Stimulated activated CD4-positive, alpha-beta T cell treated with anti-CD3 and anti-CD28 coated beads, Interleukin-1b, Interleukin-23, amount 100 ng/mL, for 48 hours (primary cell): ENCODE measurements around the gene PRR20G.

Experiments
- DNase-seq: peaks from one replicate; pipeline ENCODE4 v3.0.0-alpha.2; 2020

The PRR20G gene

GRCh38 chr3:127262533-127262932 is 25.3 kb downstream of the PRR20G start:
- no peak for DNase-seq

DNA sequence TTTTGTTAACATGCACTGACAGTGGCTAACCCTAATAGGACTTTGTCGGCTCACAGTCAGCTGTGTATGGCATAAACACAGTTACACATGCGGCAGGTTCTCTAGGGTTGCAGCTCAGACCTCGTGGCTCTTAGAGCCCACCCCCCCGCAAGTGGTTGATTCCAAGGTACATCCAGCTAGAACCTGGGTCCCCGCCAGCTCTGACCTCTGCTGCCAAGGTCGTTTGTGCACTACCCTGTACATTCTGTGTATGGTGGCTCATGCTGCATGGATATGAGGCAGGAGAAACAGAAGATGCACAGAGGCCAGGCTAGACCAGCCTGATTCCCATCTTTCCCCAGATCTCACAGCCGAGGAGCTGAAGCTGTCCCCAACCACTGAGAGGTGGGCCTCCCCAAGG is 25.9 kb downstream of the PRR20G start:
- DNase-seq = no peak

DNA sequence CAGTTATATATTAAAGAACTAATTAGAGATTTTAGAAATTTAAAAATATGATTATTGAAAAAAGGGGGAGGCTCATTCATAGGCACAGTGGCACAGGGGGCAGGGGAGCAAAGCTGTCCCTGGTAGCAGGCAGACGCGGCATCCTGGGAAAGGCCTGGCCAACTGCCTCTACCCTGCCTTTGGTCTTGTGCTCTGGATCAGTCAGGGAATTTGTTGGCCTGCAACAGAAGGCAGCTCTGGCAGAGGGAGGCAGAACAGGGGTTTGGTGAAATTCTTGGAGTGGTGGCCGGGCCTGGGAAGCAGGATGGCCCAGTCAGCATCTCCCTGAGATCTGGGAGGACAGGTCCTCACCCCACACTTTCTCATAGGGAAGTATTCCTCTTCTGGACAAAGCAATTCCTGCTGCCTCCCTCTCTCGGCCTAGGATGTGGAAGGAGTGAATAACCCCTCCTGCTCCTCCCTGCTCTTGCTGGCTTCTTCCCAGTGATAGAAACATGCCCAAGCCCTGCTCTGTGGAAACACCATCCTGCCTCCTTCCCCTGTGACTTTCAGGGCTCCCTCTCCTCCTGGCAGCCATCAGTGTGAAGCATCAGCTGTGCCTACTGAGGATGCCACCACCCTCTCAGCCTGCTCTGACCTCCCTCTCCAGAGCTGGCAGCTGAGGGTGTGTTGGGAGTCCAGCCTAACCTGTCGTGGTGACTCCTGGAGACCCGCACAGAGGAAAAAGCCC is 26.9 kb downstream of the PRR20G start:
- no peak for DNase-seq

- DNase-seq = no peak
These were observed 27.4 kb downstream of the PRR20G start for GRCh38 chr3:127260416-127260815.

- DNase-seq = no peak
These were observed 28.0 kb downstream of the PRR20G start for GRCh38 chr3:127259882-127260281.

GRCh38 chr3:127258733-127259132 is 29.1 kb downstream of the PRR20G start:
- no peak for DNase-seq

DNA sequence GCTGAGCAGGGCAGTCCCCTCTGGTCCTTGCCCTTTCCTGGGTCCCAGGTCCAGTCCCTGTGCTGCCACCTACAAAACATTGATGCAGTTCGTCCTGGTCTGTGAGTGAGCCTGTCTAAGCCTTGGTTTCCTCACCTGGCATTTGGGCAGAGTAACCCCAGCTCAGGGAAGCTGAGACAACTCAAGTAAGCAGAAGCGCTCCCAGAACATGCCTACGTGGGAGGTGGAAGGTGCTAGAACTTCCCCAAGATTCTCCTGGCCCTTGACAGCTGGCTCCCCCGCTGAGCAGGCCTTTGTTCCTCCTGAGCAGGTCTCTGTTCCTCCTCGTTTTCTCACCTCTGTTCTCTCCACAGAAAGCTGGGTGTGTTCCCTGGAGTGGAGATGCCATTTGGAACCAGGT is 30.5 kb downstream of the PRR20G start:
- DNase-seq = no peak

DNA sequence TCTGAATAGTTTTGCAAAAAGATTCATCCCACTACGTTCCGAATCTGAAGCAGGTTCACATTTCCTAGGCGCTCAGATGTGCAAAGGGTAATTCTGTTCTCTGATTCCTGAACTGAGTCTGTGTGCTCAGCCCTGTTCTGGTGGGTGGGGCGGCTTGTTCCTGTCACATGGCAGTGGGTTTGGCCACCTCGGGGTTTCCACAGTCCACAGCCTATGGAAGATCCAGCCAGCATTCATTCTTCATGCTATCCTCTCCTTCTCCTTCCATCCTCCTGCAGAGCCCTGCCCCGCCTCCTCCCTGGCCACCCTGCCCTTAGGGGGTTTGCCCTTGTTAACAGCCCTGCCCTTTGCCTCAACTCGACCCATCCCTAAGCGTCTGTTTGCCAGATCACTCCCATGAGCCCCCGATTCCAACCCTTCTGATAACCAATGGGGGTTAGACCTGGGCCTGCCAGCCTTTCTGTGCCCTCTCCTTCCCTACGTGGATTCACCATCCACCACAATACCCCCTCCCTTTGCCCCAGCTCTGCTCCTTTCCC is 31.0 kb downstream of the PRR20G start:
- DNase-seq = no peak

DNA sequence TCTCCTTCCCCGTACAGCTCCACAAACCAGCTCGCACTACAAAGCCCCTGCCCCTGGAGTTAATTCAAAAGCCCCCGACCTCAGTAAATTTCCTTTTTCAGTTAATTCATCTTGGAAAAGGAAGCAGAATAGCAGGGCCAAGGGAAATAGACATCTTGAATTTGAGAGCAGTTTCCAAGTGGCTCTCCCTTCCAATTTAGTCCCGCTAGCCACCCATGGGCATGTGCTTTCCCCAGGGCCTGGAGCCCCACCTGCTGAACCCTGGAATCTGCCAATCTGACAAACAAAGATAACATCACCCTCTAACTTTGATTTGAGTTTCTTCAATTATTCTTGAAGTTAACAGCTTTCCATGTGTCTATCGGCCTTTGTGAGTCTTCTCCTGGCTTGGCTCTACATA is 31.7 kb downstream of the PRR20G start:
- DNase-seq = no peak

GRCh38 chr3:127255516-127255915 is 32.3 kb downstream of the PRR20G start:
- no peak for DNase-seq

GRCh38 chr3:127254730-127255129 is 33.1 kb downstream of the PRR20G start:
- no peak for DNase-seq

GRCh38 chr3:127254033-127254644 is 33.7 kb downstream of the PRR20G start:
- no peak for DNase-seq

GRCh38 chr3:127253491-127253890 is 34.4 kb downstream of the PRR20G start:
- DNase-seq = no peak

DNA sequence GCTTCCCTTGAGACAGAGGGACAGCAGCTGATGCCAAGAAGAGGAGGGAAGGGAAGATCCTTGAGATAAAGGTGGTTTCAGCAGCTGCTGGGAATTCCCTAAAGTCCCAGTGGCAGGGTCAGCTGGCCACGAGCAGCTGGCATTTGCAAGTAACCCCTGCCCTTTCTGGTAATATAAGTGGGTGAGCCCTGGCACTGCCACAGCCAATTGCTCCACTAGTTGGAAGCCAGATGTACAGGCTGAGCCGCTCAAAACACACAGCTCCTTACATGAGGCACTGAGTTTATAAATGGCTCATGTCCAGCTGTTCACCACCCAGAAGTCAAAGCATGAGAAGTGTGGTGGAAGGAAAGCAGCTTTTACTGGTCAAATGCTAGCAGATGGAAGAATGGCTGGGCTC is 35.4 kb downstream of the PRR20G start:
- no peak for DNase-seq

GRCh38 chr3:127250032-127250431 is 37.8 kb downstream of the PRR20G start:
- DNase-seq = no peak

GRCh38 chr3:127247292-127247691 is 40.6 kb downstream of the PRR20G start:
- DNase-seq = no peak

GRCh38 chr3:127238602-127239001 is 49.2 kb downstream of the PRR20G start:
- DNase-seq = no peak

GRCh38 chr3:127237835-127238234 is 50.0 kb downstream of the PRR20G start:
- no peak for DNase-seq

- DNase-seq = no peak
These were observed 52.1 kb downstream of the PRR20G start for GRCh38 chr3:127235706-127236105.

GRCh38 chr3:127234778-127235177 is 53.1 kb downstream of the PRR20G start:
- DNase-seq = no peak
